BLaER1 (cell line): ENCODE data around the gene TMEM203.
A peak's percentile ranks its signal among the peaks of the same experiment; 100 is the strongest.

ENCODE experiments used
- H3K27ac ChIP-seq: shearing (Covaris generic); formaldehyde crosslinking; 2 replicates; pipeline ENCODE4 v1.8.1; 2022
- H3K27me3 ChIP-seq: shearing (Covaris generic); formaldehyde crosslinking; 2 replicates; pipeline ENCODE4 v1.8.1; 2022
- H3K36me3 ChIP-seq: shearing (Covaris generic); formaldehyde crosslinking; 2 replicates; pipeline ENCODE4 v1.8.1; 2022
- H3K4me1 ChIP-seq: shearing (Covaris generic); formaldehyde crosslinking; 2 replicates; pipeline ENCODE4 v1.8.1; 2022
- H3K4me2 ChIP-seq: shearing (Covaris generic); formaldehyde crosslinking; 2 replicates; pipeline ENCODE4 v1.8.1; 2022
- H3K4me3 ChIP-seq: shearing (Covaris generic); formaldehyde crosslinking; 2 replicates; pipeline ENCODE4 v1.8.1; 2022
- H3K9ac ChIP-seq: shearing (Covaris generic); formaldehyde crosslinking; 2 replicates; pipeline ENCODE4 v1.8.1; 2022
- H3K9me3 ChIP-seq: shearing (Covaris generic); formaldehyde crosslinking; 2 replicates; pipeline ENCODE4 v1.8.1; 2022
- H4K20me1 ChIP-seq: shearing (Covaris generic); formaldehyde crosslinking; 2 replicates; pipeline ENCODE4 v1.8.1; 2022
- Cebpa-rat ChIP-seq: shearing (Covaris generic); IDR thresholded peaks from 2 replicates; pipeline ENCODE4 v1.8.1; 2022

Gene TMEM203

DNA sequence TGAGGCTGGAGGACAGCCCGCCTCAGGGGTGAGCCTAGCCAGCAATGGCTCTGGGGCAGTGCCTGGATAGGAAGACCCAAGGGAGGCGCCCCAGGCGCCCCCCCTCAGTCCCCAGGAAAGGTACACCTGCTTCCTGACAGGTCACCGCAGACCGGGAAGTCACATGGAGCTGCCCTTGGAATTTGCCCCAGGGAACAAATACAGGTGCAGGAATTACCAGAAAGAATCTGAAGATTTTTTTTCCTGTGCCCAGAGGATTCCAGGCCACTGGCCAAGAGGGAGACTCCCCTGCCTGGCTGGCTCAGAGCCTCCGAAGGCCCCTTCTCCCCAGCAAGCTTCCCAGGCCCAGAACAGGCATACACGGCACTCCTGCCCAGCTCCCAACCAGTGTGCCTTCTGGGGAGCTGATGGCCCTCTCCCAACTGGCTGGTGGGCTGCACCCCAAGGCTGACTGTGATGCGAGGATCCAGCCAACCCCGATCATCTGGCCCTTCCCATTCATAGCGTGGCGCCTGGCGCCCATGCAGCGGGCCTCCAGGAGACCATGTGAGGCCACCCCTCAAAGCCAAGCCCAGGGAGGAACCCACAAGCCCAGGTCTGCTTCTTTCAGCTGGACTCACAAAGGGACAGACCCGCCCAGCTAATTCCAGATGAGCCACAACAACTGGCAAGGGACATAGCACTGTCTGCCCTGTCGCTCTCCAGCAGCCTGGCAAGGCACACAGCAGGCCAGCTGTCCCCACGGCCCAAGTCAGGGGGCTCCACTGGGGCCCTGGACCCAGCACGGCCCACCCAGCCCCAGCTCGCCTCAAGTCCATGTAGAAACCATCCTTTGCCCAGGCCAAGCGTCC, 7.2 kb downstream of the TMEM203 start:
- TF ChIP-seq Cebpa-rat: no peak
- Histone ChIP-seq H3K4me3 (peak overlapping the region; percentile 17; the same call in 1 of the 2 replicates), H4K20me1 (peaks cover 84% of the 10 kb centered on the region), H3K4me1 (peaks cover 67% of the 10 kb centered on the region), H3K9ac (peak overlapping the region; percentile 69), H3K27ac (0 out of 2 replicates have a peak overlapping the region, but pooled peaks have one; percentile 22), H3K9me3 (no peaks in the 10 kb centered on the region), H3K36me3 (peaks cover 6% of the 10 kb centered on the region; the same call in 1 of the 2 replicates), H3K27me3 (peaks cover 4% of the 10 kb centered on the region; the same call in 1 of the 2 replicates), H3K4me2 (peak overlapping the region; percentile 100)

DNA sequence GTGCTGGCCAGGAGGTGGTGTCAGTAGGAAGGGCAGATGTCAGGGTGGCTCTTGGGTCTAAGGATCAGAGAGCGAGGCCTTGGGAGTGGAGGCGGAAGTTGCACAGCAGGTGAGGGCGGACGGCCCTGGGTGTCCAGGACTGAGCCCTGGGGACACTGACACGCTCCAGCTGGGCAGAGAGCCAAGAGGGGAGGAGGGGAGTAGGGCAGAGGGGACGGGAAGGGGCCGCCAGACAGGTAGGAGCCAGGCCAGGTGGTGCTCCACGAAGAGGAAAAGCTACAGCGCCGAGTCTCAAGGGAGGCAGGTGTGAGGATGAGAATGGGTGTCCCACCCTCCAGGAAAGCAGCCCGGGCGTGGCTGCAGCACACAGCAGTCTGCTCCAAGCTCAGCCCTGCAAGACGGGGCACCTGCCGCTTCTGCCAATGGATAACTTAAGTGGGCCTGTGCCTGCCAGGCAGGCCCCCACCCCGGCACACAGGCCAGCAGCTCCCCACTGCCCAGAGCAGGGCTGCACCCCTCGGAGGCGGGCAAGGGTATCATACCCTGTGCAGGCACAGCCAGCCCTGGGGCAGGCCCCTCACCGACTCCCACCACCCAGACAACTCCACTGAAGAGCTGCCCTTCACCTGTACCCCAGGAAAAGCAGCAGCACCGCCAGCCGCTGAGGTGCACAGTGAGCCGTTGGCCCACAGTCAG, 9.8 kb downstream of the TMEM203 start:
- no peak for TF ChIP-seq Cebpa-rat
- Histone ChIP-seq H4K20me1 (peaks cover 84% of the 10 kb centered on the region), H3K27me3 (peaks cover 4% of the 10 kb centered on the region; the same call in 1 of the 2 replicates), H3K4me1 (peaks cover 69% of the 10 kb centered on the region), H3K9ac (peak overlapping the region; percentile 48; the same call in 1 of the 2 replicates), H3K27ac (peak overlapping the region; percentile 30; the same call in 1 of the 2 replicates), H3K4me2 (no peak overlapping the region), H3K36me3 (peaks cover 32% of the 10 kb centered on the region), H3K4me3 (no peak overlapping the region), H3K9me3 (no peaks in the 10 kb centered on the region)

DNA sequence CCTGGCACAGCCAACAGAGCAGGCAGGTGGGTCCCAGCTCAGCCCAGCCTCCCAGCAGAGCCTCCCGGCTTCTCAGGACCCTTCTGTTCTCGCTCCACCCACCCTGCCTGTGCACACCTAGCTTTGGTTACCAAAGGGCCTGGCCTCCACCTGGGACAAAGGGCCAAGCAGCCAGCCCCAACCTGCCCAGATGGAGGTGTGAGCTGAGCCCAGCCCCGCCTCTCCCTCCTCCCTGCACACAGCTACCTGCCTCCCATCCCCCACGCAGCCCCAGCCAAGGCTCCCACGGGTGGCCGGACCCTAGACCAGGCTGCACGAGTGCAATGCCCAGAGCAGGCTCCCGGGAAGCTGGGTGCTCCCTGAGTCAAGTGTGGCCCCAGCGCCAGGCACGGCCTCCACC, 10.5 kb downstream of the TMEM203 start:
- H3K27me3 ChIP-seq: peaks cover 4% of the 10 kb centered on the region; the same call in 1 of the 2 replicates
- H3K9ac ChIP-seq: peak overlapping the region; percentile 48
- peaks cover 39% of the 10 kb centered on the region for H3K36me3 ChIP-seq
- H3K27ac ChIP-seq: no peak overlapping the region
- H3K4me3 ChIP-seq: no peak overlapping the region
- TF ChIP-seq Cebpa-rat: no peak
- peaks cover 77% of the 10 kb centered on the region for H3K4me1 ChIP-seq
- peaks cover 92% of the 10 kb centered on the region for H4K20me1 ChIP-seq
- H3K9me3 ChIP-seq: no peaks in the 10 kb centered on the region
- no peak overlapping the region for H3K4me2 ChIP-seq

DNA sequence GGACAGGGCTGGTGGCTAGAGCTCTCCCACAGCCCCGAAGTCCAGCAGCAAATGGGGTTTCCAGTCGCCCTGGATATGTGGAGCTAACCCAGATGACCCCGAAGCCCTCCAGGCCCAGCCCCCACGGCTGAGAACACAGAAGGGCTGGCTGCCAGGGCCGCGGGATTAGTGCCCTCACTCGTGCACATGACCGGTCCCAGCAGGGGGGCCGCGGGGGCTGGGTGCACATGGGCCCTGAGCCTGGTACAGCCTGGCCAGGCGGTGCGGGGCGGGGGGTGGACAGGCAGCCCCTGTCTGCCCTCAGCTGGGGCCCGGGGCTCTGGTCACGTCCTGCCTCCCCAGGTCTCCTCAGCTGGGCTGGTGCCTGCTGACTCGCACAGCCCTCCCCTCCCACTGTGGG, 11.1 kb downstream of the TMEM203 start:
- peaks cover 78% of the 10 kb centered on the region for H3K4me1 ChIP-seq
- no peak for TF ChIP-seq Cebpa-rat
- H3K27me3 ChIP-seq: peaks cover 2% of the 10 kb centered on the region; the same call in 1 of the 2 replicates
- no peak overlapping the region for H3K4me3 ChIP-seq
- H3K27ac ChIP-seq: no peak overlapping the region
- peaks cover 42% of the 10 kb centered on the region for H3K36me3 ChIP-seq
- no peaks in the 10 kb centered on the region for H3K9me3 ChIP-seq
- 0 out of 2 replicates have a peak overlapping the region, but pooled peaks have one; percentile 5 for H3K4me2 ChIP-seq
- peaks cover 94% of the 10 kb centered on the region for H4K20me1 ChIP-seq
- peak overlapping the region; percentile 48 for H3K9ac ChIP-seq

DNA sequence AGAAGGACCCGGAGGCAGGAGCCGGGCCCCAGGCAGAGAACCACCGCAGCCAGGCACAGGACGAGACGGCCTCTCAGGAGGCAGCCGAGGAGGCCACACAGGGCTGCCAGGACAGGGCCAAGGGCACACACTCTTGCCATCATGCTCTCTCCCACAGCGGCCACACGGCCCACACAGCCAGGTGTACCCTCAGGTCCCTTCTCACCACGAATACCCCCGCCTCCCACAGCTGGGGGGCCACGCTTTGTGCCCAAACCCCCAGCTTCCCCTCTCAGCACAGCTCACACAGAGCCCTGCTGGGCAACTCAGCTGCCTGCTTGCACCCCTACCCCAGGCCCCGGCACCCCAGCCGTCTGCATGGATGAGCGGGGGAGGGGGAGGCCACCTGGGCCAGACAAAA, 11.7 kb downstream of the TMEM203 start:
- Histone ChIP-seq H3K27me3 (no peaks in the 10 kb centered on the region), H3K9ac (peak overlapping the region; percentile 48), H3K4me1 (peaks cover 74% of the 10 kb centered on the region), H3K9me3 (no peaks in the 10 kb centered on the region), H3K4me2 (0 out of 2 replicates have a peak overlapping the region, but pooled peaks have one; percentile 5), H3K4me3 (no peak overlapping the region), H4K20me1 (peaks cover 94% of the 10 kb centered on the region), H3K36me3 (peaks cover 42% of the 10 kb centered on the region), H3K27ac (no peak overlapping the region)
- no peak for TF ChIP-seq Cebpa-rat

DNA sequence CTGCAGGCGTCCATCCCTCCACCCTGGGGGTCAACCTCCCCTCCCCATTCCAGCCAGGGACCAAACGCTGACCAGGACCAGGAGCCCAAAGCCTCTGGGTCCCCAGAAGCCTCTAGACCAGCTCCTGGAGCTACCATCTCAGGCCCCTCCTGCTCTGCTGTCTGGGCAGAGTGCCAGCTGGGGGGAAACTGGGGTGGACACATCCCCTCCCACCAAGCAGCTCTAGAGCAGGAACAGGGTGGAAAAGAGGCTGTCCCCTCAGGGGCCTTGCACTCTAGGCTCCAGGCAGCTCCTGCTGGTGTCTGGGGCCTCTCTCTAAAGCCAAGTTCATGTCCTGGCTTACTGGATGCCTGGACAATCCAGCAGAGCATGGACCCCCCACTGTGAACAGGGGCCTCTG, 12.6 kb downstream of the TMEM203 start:
- Histone ChIP-seq H3K36me3 (peaks cover 42% of the 10 kb centered on the region), H3K27me3 (no peaks in the 10 kb centered on the region), H3K9me3 (no peaks in the 10 kb centered on the region), H3K9ac (peak overlapping the region; percentile 48; the same call in 1 of the 2 replicates), H3K4me2 (0 out of 2 replicates have a peak overlapping the region, but pooled peaks have one; percentile 100), H4K20me1 (peaks cover 89% of the 10 kb centered on the region), H3K4me3 (no peak overlapping the region), H3K27ac (peak overlapping the region; percentile 51), H3K4me1 (peaks cover 65% of the 10 kb centered on the region)
- no peak for TF ChIP-seq Cebpa-rat

DNA sequence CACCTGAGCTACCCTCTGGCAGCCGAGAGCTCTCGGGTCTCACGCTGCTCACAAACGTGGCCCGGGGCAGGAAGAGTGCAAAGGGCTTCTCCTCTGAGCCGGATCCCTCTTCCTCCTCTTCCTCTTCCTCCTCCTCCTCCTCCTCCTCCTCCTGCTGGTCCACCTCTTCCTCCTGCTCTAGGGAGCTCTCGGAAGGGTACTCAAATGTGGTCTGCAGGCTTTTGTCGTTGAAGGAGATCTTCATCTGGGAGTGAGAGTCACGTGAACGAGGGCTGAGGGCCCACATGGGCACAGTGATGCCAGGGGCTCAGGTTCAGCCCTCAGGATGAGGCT, 13.0 kb downstream of the TMEM203 start:
- Histone ChIP-seq H3K36me3 (peaks cover 44% of the 10 kb centered on the region), H3K9ac (peak overlapping the region; percentile 85; the same call in 1 of the 2 replicates), H4K20me1 (peaks cover 89% of the 10 kb centered on the region)

DNA sequence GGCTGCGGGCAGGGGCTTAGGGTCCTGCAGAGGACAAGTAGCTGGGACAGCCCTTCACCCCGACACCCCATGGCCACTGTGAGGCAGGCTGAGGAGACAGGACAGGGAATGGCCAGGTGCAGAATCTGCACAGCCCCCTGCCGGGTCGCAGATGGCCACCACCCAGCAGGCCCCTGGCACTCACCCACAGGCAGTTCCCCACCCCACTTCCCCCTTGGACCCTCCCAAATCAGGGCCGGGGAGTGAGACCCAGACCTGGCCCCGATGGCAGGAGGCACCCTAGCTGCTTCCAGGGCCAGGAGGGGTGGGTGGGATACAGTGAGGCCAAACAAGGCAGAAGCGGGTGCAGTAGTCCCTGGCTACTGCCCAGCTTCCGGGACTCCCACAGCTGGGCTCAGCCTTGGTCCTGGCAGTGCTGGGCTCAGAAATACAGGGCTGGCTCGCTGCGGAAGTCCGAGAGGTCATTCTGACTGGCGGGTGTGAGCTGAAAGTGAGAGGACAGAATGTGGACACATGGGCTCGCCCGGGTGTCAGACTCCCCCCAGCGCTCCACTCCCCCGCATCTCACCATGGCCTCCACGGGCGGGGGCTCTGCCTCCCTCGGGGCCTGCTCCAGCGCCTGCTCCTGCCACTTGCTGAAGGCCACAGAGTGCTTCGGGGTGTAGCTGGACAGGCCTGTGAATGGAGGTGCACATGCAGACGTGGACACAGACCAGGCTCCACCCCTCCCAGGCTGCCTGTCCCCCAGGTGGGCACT, 13.6 kb downstream of the TMEM203 start:
- no peak for TF ChIP-seq Cebpa-rat
- Histone ChIP-seq H4K20me1 (peaks cover 89% of the 10 kb centered on the region), H3K27me3 (no peaks in the 10 kb centered on the region), H3K27ac (peak overlapping the region; percentile 91), H3K4me2 (peak overlapping the region; percentile 100), H3K4me1 (peaks cover 66% of the 10 kb centered on the region), H3K9ac (peak overlapping the region; percentile 85), H3K4me3 (no peak overlapping the region), H3K36me3 (peaks cover 49% of the 10 kb centered on the region), H3K9me3 (no peaks in the 10 kb centered on the region)

More for the DNA sequence above, 13.0 kb downstream of the TMEM203 start:
- H3K9me3 ChIP-seq: no peaks in the 10 kb centered on the region
- no peak for TF ChIP-seq Cebpa-rat
- peak overlapping the region; percentile 100; the same call in 1 of the 2 replicates for H3K4me2 ChIP-seq
- no peak overlapping the region for H3K4me3 ChIP-seq
- H3K4me1 ChIP-seq: peaks cover 65% of the 10 kb centered on the region
- H3K27me3 ChIP-seq: no peaks in the 10 kb centered on the region
- H3K27ac ChIP-seq: peak overlapping the region; percentile 51; the same call in 1 of the 2 replicates

DNA sequence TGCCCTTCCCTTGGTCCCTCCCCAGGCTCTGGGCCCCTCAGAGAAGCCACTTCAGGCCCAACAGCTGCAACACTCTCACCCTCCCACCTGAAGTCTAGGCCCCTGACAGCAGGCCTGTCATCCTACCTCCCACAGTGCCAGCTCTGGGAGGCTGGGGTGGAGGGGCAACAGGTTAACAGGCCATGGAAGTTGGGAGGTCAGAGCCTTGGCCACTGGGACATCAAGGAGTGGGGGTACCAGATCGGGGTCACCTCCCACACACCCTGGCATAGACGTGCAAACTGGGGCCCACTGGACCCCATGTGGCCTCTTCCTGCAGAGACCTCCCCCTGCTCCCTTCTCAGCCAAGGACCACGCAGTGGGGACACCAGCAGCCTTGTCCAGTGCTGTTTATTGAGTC, 14.2 kb downstream of the TMEM203 start:
- H4K20me1 ChIP-seq: peaks cover 89% of the 10 kb centered on the region
- H3K4me2 ChIP-seq: peak overlapping the region; percentile 100
- peak overlapping the region; percentile 85 for H3K9ac ChIP-seq
- peaks cover 72% of the 10 kb centered on the region for H3K4me1 ChIP-seq
- no peaks in the 10 kb centered on the region for H3K9me3 ChIP-seq
- peaks cover 55% of the 10 kb centered on the region for H3K36me3 ChIP-seq
- peak overlapping the region; percentile 91 for H3K27ac ChIP-seq
- TF ChIP-seq Cebpa-rat: no peak
- H3K4me3 ChIP-seq: peak overlapping the region; percentile 43; the same call in 1 of the 2 replicates
- H3K27me3 ChIP-seq: no peaks in the 10 kb centered on the region
